Hepatocyte (in vitro differentiated cells): ENCODE measurements around the gene SEMA5A.

Experiments
- CTCF ChIP-seq: fragments of 200-600 bp; sonication (generic); IDR thresholded peaks from 2 replicates; pipeline ENCODE4 v1.5.1; 2016; ENCODE audit warnings: antibody characterized with exemption, mild to moderate bottlenecking; ENCODE audit not compliant: poor library complexity
- EZH2 ChIP-seq: fragments of 200-600 bp; sonication (generic); IDR thresholded peaks from 2 replicates; pipeline ENCODE4 v1.6.1; 2016; ENCODE audit warnings: antibody characterized with exemption, mild to moderate bottlenecking, borderline replicate concordance
- EZH2phosphoT487 ChIP-seq: fragments of 200-600 bp; sonication (generic); IDR thresholded peaks from one replicate; pipeline ENCODE4 v1.6.1; 2018; ENCODE audit warnings: antibody characterized with exemption, mild to moderate bottlenecking, low read depth, moderate library complexity; ENCODE audit not compliant: unreplicated experiment, severe bottlenecking

GRCh38 chr5:9515436-9515835 is 30.4 kb downstream of the SEMA5A start:
- no peak for TF ChIP-seq EZH2
- no peak for TF ChIP-seq CTCF
- no peak for TF ChIP-seq EZH2phosphoT487
